NCI-H2107 (cell line): ENCODE data around the gene MADCAM1.
"Not testable (repeated sequence)": the region's sequence is repeated elsewhere in the genome, so short reads cannot be mapped to it uniquely, and the experiment has no call there.

Experiments used
- DNase-seq: peaks from one replicate; lab custom pipeline; 2025; lab: John Stamatoyannopoulos, UW

MADCAM1 gene

DNA sequence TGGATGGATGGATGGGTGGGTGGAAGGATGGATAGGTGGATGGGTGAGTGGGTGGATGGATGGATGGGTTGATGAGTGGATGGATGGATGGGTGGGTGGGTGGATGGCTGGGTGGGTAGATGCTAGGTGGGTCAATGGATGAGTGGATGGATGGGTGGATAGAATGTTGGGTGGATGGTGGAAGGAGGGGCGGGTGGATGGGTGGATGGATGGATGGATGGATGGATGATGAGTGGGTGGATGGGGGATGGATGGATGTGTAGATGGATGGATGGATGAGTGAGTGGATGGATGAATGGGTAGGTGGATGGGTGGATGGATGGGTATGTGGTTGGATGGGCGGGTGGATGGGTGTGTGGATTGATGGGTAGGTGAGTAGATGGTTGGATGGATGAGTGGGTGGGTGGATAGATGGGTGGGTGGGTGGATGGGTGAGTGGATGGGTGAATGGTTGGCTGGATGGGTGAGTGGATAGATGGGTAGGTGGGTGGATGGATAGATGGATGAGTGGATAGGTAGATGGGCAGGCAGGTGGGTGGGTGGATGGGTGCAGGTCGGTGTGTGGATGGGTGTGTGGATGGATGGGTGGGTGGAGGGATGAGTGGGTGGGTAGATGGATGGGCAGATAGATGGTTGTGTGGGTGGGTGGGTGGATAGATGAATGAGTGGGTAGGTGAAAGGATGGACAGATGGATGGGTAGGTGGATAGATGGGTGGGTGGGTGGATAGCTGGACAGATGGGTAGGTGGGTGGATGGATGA lies 31.1 kb upstream of the MADCAM1 start:
- no peak for DNase-seq

DNA sequence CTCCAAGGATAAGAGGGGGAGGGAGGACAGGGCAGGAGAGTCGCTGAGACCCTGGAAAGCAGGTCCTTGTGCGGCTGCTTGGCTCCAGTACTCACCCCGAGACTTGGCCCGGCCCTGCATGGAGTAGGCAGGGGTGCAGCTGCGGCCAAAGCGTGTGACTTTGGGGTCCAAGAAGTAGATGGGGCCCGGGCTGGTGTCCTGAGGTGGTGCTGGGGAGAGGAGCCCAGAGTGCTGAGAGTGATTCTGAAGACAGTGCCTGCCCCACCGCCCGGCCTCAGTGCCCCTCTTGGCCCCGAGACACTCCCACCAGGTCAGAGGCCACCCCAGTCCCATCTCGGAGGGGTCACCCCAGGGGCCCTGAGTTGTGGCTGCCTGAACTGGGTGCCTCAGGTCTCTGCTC lies 28.7 kb upstream of the MADCAM1 start:
- no peak for DNase-seq

DNA sequence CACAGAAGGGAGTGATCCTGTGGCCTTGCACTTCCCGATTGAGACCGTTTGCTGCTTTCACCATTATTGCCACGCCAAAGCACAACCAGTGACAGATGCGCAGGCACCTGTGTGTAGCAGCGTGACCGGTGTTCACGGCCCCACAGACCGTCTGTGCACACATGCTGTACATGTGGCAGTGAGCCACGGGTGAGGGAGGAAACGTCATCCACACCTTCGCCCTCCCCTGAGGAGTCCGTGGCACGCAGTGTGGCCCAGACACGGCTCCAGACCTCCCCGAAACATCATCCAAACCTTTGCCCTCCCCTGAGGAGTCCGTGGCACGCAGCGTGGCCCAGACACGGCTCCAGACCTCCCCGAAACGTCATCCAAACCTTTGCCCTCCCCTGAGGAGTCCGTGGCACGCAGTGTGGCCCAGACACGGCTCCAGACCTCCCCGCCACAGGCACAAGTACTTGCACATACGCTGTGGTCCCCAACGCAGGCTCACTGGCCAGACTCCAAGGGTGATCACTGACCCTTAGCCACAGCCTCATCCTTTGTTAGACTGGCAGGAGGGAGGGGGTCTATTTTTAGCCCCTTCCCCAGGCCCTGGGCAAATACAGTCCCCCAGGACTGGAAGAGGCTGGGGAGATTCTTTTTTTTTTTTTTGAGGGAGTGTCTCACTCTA lies 27.6 kb upstream of the MADCAM1 start:
- DNase-seq: no peak

DNA sequence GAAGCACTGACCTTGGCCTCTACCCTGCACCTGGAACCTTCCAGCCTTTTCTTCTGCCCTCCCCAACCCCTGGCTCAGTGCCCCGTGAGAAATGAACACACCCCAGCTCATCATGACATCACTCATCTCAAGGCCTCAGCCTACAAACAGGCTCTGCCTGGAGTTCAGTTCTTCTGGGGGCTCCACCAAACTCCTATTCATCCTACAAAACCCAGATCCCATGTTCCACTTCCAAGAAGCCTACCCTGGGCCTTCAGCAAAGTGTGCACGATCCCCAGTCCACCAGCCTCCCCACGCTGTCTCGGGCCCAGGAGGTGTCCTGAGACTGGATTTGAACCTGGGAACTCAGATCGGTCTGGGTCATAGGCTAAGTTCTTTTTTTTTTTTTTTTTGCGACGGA lies 26.5 kb upstream of the MADCAM1 start:
- no peak for DNase-seq

DNA sequence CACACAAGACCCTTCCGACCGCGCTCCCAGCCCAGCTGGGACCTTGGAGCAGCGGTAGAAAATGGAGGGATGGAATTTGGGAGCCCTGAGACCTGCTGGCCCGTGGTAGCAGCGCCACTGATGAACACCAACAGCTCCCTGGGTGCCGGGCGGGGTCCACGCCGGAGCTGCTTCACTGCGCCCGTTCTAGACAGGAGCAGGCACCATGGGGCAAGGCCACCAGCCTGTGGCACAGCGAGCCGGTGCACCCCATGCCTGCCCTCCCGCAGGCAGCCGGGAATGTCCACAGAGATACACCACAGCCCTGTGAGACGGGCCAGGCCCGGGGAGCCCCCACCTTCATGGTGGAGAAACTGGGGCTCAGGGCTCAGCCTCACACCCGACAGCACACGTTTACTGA lies 25.6 kb upstream of the MADCAM1 start:
- no peak for DNase-seq

DNA sequence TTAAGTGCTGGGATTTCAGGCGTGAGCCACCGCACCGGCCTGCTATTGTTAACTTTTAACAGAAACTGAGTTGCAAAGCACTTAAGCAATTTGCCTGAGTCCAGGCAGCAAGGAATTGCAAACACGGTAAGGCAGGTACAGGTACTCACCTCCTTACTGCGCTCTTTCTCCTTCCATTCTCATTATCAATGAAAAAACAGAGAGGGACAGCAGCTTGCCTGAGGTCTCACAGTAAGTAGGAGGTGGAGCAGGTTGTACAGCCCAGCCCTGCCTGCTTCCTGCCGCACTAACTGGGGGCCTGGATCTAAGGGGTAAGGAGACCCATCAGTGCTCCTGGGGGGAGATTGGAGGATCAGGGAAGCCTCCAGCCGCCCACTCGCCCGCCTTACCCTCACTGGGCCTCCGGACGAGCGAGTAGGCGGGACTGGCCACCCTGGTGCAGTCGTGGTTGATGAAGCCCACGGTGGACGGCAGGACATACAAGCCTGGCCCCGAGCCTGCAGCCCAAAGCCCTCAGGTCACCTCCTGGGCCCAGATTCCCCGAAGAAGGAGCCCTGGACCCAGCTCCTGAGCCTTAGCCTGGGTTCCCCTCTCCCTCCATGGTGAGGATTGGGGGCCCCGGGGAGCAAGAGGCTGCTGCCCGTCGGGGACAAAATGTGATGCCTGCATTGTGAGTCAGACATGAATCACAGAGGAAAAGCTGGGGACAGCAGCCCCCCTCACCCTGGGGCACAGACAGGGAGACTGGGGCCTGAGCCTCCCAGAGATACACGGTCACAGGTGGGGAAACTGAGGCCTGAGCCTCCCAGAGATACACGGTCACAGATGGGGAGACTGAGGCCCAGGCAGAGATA lies 24.1 kb upstream of the MADCAM1 start:
- DNase-seq: no peak

DNA sequence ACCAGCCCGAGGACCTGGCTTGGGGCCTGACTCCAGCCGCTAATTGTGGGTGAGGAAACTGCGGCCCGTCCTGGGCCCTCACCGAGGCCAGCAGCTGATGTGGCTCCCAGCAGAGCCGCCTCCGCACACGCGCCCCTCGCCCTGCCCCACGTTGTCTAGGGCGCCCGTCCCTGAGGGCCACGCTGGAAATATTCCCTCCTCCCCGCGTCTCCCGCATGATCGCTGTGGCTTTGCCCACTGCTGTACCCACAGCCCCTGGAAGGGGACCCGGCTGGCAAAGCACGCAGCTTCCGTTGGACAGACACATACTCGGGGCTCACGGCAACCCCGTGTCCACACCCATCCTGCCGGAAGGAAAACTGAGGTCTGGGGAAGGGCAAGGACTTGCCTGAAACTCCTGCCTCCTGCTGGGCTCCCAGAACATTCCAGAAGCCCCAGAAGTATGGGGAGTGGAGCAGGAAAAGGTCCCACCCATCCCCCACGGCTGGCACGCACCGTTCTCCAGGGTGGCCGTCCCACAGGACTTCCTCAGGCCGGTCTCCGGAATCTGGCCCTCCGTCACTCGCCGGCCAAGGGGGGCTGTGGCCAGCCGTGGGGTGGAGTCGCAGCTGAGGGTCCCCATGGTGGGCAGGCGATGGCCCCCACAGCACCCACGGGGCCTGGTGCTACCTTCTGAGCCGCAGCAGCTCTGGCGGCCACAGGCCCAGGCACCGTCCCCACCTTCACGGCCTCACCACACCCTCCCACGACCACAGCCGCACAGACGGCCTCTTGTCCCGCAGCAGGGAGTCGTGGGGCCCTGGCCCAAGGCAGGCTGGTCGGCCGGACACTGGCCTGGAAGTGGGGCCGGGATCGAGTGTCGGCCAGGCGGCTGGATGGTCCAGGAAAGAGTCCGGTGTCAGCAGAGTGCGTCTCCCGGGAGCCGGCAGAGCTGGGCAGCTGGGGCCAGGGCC lies 21.9 kb upstream of the MADCAM1 start:
- DNase-seq: no peak

DNA sequence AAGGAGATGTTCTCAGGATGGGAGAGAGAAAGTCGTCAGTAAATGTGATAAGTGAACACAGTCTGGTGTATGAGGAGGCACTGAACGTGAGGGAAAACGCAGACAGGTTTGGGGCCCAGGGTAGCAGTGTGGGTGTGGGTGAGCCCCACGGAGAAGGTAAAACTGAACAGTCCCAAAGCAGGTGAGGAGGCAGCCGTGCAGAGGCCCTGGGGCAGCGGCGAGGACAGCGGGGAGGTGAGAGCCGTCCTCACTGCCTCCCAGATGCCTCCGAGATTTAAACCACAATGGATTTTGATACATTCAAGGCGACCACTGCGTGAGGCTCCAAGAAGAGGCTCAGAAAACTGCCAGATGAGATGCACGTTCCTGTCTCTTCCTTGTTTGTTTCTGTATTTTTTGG lies 20.9 kb upstream of the MADCAM1 start:
- DNase-seq: no peak

DNA sequence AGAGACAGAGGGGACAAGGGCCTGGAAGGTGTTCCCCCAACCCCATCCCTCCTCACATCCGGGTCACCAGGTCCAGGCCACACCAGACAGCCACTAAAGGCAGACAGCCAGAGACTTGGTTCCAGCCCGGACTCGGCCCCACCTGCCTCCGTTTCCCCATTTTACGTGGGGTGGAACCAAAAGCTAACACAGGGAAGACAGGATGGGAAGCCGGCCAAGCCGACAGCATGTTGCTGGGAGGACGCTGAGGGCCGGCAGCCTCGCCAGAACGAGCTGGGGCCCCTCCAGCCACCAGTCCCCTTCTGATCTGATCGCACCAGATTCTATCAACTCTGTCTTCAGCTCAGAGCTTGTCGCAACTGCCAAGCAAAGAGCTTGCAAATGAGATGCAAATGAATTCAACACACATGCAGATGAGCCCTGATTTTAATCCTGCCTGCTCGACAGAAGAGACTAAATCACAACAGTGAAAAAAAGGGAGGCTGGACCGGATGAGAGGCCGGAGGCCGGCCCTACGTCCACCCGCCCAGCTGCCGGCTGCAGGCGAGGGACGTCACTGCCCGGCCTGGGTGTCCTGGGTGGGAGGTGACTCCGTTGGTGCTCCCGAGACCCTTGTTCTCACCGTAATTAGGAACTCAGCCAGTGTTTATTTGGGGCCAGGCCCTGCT lies 17.9 kb upstream of the MADCAM1 start:
- no peak for DNase-seq

DNA sequence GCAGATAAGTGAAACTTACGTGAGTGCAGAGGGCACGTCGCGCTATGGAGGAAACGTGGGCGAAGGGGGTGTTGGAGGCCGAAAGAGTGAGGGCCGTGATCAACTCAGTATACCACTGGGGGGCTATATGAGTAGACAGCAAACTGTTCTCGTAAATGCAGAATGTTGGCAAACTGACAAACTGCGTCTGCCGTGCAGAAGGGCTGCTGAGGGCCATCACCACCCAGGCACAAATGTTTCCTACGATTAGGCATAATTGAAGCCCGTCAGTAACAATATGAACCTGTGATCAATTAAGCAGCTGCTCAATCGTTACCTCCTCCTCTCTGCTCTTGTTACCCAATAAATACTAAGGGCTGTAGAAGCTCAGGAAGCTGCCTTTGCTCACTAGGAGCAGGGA lies 17.3 kb upstream of the MADCAM1 start:
- DNase-seq: no peak

DNA sequence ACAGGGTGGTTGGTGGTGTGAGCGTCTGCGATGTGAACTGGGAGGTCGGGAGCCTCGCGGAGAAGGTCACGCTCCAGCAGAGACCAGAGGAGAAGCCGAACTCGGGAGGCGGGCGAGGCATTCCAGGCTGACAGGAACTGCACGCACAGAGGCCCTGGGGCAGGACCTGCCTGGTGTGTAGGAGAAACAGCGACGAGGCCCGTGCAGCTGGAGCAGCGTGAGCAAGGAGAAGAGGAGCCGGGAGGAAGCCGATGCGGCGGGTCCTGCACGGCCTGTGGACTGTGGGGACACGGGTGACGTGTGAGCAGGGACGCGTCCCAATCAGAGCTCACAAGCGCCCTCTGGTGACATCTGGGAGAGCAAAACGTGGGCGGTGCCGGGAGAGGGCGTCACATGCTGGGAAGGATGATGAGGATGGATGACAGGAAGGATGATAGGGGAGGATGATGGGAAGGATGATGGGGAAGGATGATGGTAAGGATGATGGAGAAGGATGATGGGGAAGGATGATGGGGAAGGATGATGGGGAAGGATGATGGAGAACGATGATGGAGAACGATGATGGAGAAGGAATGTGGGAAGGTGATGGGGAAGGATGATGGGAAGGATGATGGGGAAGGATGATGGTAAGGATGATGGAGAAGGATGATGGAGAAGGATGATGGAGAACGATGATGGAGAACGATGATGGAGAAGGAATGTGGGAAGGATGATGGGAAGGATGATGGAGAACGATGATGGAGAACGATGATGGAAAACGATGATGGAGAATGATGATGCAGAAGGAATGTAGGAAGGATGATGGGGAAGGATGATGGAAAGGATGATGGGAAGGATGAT lies 16.1 kb upstream of the MADCAM1 start:
- no peak for DNase-seq

DNA sequence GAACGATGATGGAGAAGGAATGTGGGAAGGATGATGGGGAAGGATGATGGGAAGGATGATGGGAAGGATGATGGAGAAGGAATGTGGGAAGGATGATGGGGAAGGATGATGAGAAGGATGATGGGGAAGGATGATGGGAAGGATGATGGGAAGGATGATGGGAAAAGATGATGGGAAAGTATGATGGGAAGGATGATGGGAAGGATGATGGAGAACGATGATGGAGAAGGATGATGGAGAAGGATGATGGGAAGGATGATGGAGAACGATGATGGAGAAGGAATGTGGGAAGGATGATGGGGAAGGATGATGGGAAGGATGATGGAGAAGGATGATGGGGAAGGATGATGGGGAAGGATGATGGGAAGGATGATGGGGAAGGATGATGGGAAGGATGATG lies 15.2 kb upstream of the MADCAM1 start:
- not testable (repeated sequence) for DNase-seq

DNA sequence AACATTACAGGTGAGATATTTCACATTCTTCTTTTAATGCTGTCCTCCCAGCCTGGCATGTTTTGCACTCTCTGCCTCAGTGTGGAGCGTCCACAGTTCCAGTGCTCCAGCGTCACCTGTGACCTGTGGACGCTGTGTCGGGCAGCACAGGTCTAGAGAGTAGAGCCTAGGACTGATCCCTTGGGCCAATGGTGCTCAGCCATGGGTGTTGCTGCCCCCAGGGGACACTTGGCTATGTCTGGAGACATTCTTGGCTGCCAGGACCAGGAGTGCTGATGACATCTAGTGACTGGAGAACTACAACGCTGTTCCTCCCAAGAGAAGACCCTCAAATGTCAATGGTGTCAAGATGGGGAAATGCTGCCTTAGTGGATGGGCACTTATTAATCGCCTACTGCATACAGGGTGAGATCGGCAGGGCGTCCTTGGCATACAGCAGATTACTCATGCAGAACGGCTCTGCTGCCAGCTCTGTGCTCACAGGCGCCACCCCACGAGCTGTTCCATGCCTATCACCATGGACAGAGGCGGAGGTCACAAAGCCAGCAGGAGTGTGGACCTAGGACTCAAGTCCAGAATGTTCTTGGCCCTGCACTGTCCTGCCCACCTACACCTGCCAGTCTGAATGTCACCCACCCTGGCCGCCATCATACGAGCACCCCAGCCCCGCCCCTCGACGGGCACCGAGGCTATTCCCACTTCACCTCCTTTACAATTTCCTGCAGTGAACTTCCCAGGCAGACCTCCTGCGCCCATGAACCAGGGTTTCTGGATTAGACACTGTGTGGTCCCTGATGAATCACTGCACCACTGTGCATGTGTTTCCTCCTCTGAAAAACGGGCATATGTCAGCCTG lies 13.9 kb upstream of the MADCAM1 start:
- DNase-seq: no peak

DNA sequence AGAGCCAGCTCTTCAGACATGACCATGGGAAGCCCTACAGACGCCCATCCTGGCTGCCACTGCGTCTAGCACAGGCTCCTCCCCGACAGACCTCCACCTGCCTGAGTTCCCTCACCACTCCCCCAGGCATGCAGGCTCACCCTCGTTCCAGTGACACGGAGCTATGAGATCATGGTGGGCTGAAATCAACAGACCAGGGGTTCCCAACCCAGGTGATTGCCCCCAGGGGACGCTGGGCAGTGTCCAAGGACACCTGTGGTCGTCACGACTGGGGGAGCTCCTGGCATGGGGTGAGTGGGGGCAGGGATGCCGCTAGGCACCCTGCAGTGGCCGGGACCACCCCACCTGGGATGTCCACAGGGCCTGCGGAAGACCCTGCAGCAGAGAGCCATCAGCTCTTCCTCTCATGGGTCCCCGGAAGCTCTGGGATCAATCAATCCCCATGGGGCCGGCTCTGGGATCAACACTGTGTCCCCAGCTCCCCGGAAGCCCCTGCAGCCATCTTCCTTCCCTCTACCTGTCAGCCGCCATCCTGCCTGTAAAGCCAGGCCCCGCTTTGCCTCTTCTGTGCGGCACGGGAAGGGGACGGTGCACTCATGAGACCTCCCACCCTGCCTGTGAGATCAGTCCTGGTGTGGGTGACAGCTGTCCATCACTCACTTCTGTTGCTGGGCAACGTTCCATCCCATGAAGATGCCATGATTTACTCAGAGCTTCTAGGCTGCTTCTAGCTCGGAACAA lies 12.8 kb upstream of the MADCAM1 start:
- no peak for DNase-seq

DNA sequence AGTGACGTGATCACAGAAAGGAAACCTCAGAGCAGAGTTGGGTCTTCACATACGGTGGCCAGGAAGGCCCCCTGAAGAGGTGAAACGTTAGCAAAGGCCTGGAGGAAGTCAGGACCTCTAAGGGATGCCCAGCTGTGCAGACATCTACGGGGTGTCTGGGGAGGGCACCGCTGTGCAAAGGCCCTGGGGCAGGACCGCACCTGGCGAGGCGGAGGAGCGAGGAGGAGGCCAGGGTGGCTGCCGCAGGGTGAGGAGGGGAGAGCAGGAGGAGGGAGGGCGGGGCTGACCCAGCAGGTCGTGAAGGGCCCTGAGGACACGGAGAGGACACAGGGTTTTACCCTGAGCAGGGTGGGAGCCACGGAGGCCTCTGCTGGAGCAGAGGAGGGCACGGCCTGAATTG lies 11.8 kb upstream of the MADCAM1 start:
- DNase-seq: no peak

DNA sequence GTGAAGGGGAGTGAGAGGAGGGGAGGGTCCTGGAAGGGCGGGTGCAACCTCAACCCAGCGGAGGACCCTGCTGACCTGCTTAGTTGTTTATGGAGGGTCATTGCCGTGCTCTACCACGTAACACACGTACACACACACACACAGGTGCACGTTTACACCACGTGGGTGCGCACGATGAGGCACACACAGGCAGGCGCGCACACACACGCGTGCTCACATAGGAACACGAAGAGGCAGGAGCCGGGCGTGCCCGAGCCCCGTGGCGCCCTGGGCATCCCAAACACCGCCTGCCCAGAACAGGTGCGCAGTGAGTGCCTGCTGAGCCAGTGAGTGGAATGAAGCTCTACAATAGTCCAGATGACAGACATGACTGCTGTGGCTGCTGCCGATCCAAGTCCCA lies 11.2 kb upstream of the MADCAM1 start:
- DNase-seq: peak; percentile 49

DNA sequence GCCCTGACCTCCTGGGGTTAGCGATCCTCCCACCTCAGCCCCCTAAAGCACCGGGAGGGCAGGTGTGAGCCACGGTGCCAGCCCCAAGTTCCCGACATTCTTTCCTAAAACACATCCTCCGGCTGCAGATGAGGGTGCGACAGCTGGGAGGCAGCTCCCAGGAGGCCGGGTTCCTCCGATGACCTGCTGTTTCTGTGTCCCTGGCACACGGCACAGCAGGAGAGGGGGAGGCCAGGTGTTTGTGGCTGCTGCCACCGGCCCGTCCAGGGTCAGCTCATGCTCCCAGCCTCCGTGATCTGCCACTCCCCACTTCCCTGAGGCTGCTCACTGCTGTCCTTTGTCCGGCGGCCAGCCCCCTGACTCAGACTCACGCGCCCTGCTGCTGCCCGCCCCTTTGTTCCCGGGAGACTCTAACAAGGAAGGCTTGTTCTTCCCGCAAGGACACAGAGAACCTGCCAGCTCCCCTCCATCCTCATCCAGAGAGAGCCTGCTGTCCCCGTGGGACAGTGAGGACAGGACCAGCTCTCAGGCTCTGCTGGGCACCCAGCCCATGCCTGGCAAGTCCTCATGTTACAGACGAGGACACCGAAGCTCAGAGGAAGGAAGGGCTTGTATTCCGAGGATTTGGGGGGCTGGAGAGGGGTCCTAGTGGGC lies 10.6 kb upstream of the MADCAM1 start:
- DNase-seq: peak; percentile 31
